HG03571 (cell line): Measurements from ENCODE around the gene RGS7BP.

Experiments used
- ATAC-seq: cut with Tn5 transposase; IDR thresholded peaks from one replicate; pipeline ENCODE4 v1.9.1; 2021; ENCODE audit not compliant: unreplicated experiment

Gene RGS7BP

GRCh38 chr5:64505769-64506566 is at the start of gene RGS7BP:
RGS7BP (plus strand) TSS chr5:64506015; CDS start chr5:64506625, 610 bp downstream.
- ATAC-seq: no peak

GRCh38 chr5:64457846-64458245 is 48.0 kb upstream of the RGS7BP start:
- no peak for ATAC-seq

- ATAC-seq: no peak
These were observed 46.9 kb upstream of the RGS7BP start for GRCh38 chr5:64458948-64459347.

GRCh38 chr5:64462391-64462790 is 43.4 kb upstream of the RGS7BP start:
- ATAC-seq: no peak

- ATAC-seq: no peak
These were observed 19.7 kb upstream of the RGS7BP start for GRCh38 chr5:64486163-64486562.

GRCh38 chr5:64487283-64487682 is 18.5 kb upstream of the RGS7BP start:
- ATAC-seq: no peak

- ATAC-seq: no peak
These were observed 16.0 kb upstream of the RGS7BP start for GRCh38 chr5:64489857-64490256.

- no peak for ATAC-seq
These were observed 8.4 kb upstream of the RGS7BP start for GRCh38 chr5:64497386-64497785.

- no peak for ATAC-seq
These were observed 3.6 kb upstream of the RGS7BP start for GRCh38 chr5:64502196-64502595.

- ATAC-seq: no peak
These were observed 900 bp downstream of the RGS7BP start for GRCh38 chr5:64506567-64507263.

- ATAC-seq: no peak
These were observed 1.4 kb downstream of the RGS7BP start for GRCh38 chr5:64507264-64507605.

- no peak for ATAC-seq
These were observed 4.0 kb downstream of the RGS7BP start for GRCh38 chr5:64509828-64510227.

GRCh38 chr5:64513492-64513891 is 7.7 kb downstream of the RGS7BP start:
- no peak for ATAC-seq

- ATAC-seq: no peak
These were observed 8.8 kb downstream of the RGS7BP start for GRCh38 chr5:64514612-64515011.

GRCh38 chr5:64516216-64516615 is 10.4 kb downstream of the RGS7BP start:
- ATAC-seq: no peak

GRCh38 chr5:64518793-64519192 is 13.0 kb downstream of the RGS7BP start:
- ATAC-seq: no peak

GRCh38 chr5:64519263-64519662 is 13.4 kb downstream of the RGS7BP start:
- no peak for ATAC-seq

- ATAC-seq: no peak
These were observed 21.1 kb downstream of the RGS7BP start for GRCh38 chr5:64526734-64527439.

- no peak for ATAC-seq
These were observed 24.3 kb downstream of the RGS7BP start for GRCh38 chr5:64530076-64530475.

- no peak for ATAC-seq
These were observed 26.4 kb downstream of the RGS7BP start for GRCh38 chr5:64532212-64532611.

- no peak for ATAC-seq
These were observed 26.8 kb downstream of the RGS7BP start for GRCh38 chr5:64532657-64533056.

- ATAC-seq: no peak
These were observed 28.2 kb downstream of the RGS7BP start for GRCh38 chr5:64534033-64534432.
